ENCODE measurements around the gene PTPN13. TPM values are rescaled to one million over a fixed set of nuclear protein-coding genes. Genes with fewer than 3 reads are reported as not detected.

The PTPN13 gene
- total RNA-seq, 4 donors from 2014 or later, result 3.7 to 18.5 (median 10.1) TPM

DNA sequence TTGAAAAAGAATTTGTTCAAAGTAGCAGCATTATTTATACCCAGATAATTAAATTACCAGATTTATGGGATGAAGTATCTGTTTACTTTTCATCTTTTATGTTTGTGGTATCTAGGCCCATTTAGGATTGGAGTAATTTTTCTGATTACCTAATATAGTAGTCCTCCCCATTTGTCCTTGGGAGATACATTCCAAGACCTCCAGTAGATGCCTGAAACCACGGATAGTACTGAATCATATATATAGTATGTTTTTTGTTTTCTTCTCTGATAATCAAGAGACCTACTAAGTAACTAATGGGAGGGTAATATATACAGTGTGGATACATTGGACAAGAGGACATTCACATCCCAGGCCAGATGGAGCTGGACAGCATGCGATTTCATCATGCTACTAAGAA is 30.7 kb upstream of the PTPN13 start:
- intact Hi-C loops (cut with DNase I; ENCODE audit: low total_unique reads) (no loop called here), in situ Hi-C loops (cut with MboI; ENCODE audit: low pct_ligation_motif_present in 1 of 4, low pct_unique_long_range_greater_than_20kb in 1 of 4, low sequenced_read_pairs in 3 of 4) (no loop called here)
- no peak for DNase-seq
- TF ChIP-seq, protein P1, sequence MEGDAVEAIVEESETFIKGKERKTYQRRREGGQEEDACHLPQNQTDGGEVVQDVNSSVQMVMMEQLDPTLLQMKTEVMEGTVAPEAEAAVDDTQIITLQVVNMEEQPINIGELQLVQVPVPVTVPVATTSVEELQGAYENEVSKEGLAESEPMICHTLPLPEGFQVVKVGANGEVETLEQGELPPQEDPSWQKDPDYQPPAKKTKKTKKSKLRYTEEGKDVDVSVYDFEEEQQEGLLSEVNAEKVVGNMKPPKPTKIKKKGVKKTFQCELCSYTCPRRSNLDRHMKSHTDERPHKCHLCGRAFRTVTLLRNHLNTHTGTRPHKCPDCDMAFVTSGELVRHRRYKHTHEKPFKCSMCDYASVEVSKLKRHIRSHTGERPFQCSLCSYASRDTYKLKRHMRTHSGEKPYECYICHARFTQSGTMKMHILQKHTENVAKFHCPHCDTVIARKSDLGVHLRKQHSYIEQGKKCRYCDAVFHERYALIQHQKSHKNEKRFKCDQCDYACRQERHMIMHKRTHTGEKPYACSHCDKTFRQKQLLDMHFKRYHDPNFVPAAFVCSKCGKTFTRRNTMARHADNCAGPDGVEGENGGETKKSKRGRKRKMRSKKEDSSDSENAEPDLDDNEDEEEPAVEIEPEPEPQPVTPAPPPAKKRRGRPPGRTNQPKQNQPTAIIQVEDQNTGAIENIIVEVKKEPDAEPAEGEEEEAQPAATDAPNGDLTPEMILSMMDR (IDR thresholded peaks at IDR 0.05), result no peak
- TF ChIP-seq POLR2AphosphoS5 (IDR thresholded peaks at IDR 0.05), result no peak
- no peak for TF ChIP-seq POLR2A (IDR thresholded peaks at IDR 0.05)
- TF ChIP-seq EP300 (IDR thresholded peaks at IDR 0.05; ENCODE audit: low read depth), result no peak
- Histone ChIP-seq H3K4me3 (no peak overlapping the region), H3K27me3 (no peaks in the 10 kb centered on the region), H3K36me3 (no peaks in the 10 kb centered on the region), H3K9me3 (no peaks in the 10 kb centered on the region), H3K27ac (no peak overlapping the region), H3K4me1 (no peaks in the 10 kb centered on the region)
- WGBS, 2 donors (ENCODE audit: low coverage in 1 of 2), result 84 to 88% methylated on average over 2 of the region's 2 CpGs

DNA sequence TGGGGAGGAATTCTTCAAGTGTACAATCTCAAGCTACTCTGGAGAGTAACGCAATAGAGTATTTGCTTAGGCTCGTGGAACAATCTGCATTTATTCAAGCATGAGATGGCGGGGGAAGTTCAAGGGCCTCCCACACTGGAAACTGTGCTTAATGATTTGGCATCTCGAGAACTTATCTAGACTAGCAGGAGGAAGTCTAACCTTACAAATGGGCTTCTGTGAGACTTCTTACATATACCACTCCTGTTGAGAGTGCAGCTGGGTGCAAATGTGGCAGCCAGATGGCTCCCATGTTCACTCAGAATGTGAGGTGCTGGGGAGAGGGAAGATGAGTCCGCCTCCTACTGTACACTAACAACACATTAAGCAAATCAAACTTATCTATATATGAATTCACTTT is 29.3 kb upstream of the PTPN13 start:
- in situ Hi-C loops (cut with MboI; ENCODE audit: low pct_ligation_motif_present in 1 of 4, low pct_unique_long_range_greater_than_20kb in 1 of 4, low sequenced_read_pairs in 3 of 4), result no loop called here
- Histone ChIP-seq H3K36me3 (no peaks in the 10 kb centered on the region), H3K4me3 (no peak overlapping the region), H3K9me3 (no peaks in the 10 kb centered on the region), H3K27me3 (no peaks in the 10 kb centered on the region), H3K4me1 (no peaks in the 10 kb centered on the region), H3K27ac (no peak overlapping the region)
- 78 to 84% methylated on average over 3 to 5 of the region's 5 CpGs for WGBS, 2 donors (ENCODE audit: low coverage in 1 of 2)
- intact Hi-C loops (cut with DNase I; ENCODE audit: low total_unique reads), result no loop called here
- no peak for TF ChIP-seq EP300 (IDR thresholded peaks at IDR 0.05; ENCODE audit: low read depth)
- DNase-seq, result no peak

GRCh38 chr4:86565651-86566050 is 28.5 kb upstream of the PTPN13 start:
- H3K36me3 ChIP-seq, result no peaks in the 10 kb centered on the region
- no peaks in the 10 kb centered on the region for H3K9me3 ChIP-seq
- WGBS, 2 donors (ENCODE audit: low coverage in 1 of 2), result 85 to 100% methylated on average over 2 of the region's 2 CpGs
- no peaks in the 10 kb centered on the region for H3K27me3 ChIP-seq
- no peak overlapping the region for H3K27ac ChIP-seq
- intact Hi-C loops (cut with DNase I; ENCODE audit: low total_unique reads), result no loop called here
- H3K4me1 ChIP-seq, result no peaks in the 10 kb centered on the region
- no peak overlapping the region for H3K4me3 ChIP-seq
- TF ChIP-seq, protein P1 (IDR thresholded peaks at IDR 0.05), result no peak
- TF ChIP-seq POLR2AphosphoS5 (IDR thresholded peaks at IDR 0.05), result no peak
- in situ Hi-C loops (cut with MboI; ENCODE audit: low pct_ligation_motif_present in 1 of 4, low pct_unique_long_range_greater_than_20kb in 1 of 4, low sequenced_read_pairs in 3 of 4), result no loop called here
- DNase-seq, result no peak

DNA sequence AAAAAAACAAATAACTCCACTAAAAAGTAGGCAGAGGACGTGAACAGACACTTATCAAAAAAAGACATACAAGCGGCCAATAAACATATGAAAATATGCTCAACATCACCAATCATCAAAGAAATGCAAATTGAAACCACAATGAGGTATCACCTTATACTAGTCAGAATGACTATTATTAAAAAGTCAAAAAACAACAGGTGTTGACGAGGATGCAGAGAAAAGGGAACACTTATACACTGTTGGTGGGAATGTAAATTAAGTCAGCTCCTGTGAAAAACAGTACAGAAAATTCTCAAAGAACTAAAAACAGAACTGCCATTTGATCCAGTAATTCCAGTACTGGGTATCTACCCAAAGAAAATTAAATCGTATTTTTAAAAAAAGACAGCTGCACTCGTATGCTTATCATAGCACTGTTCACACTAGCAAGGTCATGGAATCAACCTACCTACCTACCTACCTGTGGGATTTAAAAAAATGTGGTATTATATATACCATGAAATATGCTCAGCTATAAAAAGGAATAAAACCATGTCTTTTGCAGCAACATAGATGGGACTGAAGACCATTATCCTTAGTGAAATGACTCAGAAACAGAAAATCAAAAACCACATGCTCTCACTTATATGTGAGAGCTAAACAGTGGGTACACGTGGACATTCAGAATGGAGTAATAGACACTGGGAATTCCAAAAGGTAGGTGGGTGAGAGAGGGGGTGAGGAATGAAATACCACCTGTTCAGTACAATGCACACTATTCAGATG is 24.8 kb upstream of the PTPN13 start:
- no peaks in the 10 kb centered on the region for H3K9me3 ChIP-seq
- H3K36me3 ChIP-seq, result no peaks in the 10 kb centered on the region
- no peak overlapping the region for H3K27ac ChIP-seq
- no peaks in the 10 kb centered on the region for H3K27me3 ChIP-seq
- WGBS, 2 donors (ENCODE audit: low coverage in 1 of 2), result 72 to 78% methylated on average over 5 to 6 of the region's 6 CpGs
- in situ Hi-C loops (cut with MboI; ENCODE audit: low pct_ligation_motif_present in 1 of 4, low pct_unique_long_range_greater_than_20kb in 1 of 4, low sequenced_read_pairs in 3 of 4) (no loop called here), intact Hi-C loops (cut with DNase I; ENCODE audit: low total_unique reads) (no loop called here)
- H3K4me1 ChIP-seq, result no peaks in the 10 kb centered on the region
- DNase-seq, result no peak
- no peak overlapping the region for H3K4me3 ChIP-seq
- TF ChIP-seq, protein P1 (IDR thresholded peaks at IDR 0.05), result no peak

DNA sequence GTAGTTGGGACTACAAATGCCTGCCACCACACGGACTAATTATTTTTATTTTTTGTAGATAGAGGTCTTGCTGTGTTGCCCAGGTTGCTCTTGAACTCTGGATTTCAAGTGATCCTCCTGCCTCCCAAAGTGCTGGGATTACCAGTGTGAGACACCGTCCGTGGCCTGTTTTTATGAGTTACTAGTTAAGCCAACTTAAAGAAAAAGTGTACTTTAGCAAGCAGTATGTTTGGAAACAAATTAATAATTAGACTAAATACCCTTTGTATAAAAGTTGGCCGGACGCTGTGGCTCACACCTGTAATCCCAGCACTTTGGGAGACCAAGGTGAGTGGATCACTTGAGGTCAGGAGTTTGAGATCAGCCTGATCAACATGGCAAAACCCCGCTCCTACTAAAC is 14.2 kb upstream of the PTPN13 start:
- Histone ChIP-seq H3K4me1 (peaks cover 0 to 8% (median 0%) of the 10 kb centered on the region in 4 donors), H3K9me3 (no peaks in the 10 kb centered on the region), H3K27me3 (no peaks in the 10 kb centered on the region), H3K27ac (no peak overlapping the region), H3K36me3 (no peaks in the 10 kb centered on the region), H3K4me3 (no peak overlapping the region)
- intact Hi-C loops (cut with DNase I; ENCODE audit: low total_unique reads) (no loop called here), in situ Hi-C loops (cut with MboI; ENCODE audit: low pct_ligation_motif_present in 1 of 4, low pct_unique_long_range_greater_than_20kb in 1 of 4, low sequenced_read_pairs in 3 of 4) (no loop called here)
- TF ChIP-seq EP300 (IDR thresholded peaks at IDR 0.05; ENCODE audit: low read depth) (no peak), POLR2A (IDR thresholded peaks at IDR 0.05) (no peak), POLR2AphosphoS5 (IDR thresholded peaks at IDR 0.05) (no peak)
- TF ChIP-seq, protein P1 (IDR thresholded peaks at IDR 0.05), result no peak
- 79 to 82% methylated on average over 4 to 6 of the region's 6 CpGs for WGBS, 2 donors (ENCODE audit: low coverage in 1 of 2)
- no peak for DNase-seq
